H1 (cell line): Measurements from ENCODE around the gene PIGZ. TPM values are rescaled to one million over a fixed set of nuclear protein-coding genes. Genes with fewer than 3 reads are reported as not detected.

ENCODE experiments used
- CHD2 ChIP-seq: IDR thresholded peaks from 2 replicates; pipeline ENCODE4 v1.6.1; 2012; ENCODE audit warnings: low read length, improper control_type of control experiment
- JUND ChIP-seq: IDR thresholded peaks from 2 replicates; pipeline ENCODE4 v1.6.1; 2011; ENCODE audit warnings: mild to moderate bottlenecking, improper control_type of control experiment, low read length
- RNF2 ChIP-seq: fragments of 200-900, 300-1000 bp; sonication (generic); IDR thresholded peaks from 2 replicates; pipeline ENCODE4 v1.7.1; 2016; ENCODE audit warnings: borderline replicate concordance, low read depth, mild to moderate bottlenecking, antibody characterized with exemption, low read length; ENCODE audit not compliant: poor library complexity, severe bottlenecking; ENCODE audit errors: missing control alignments
- SIN3A ChIP-seq, 2 experiments: IDR thresholded peaks in 1 of 2; conservative IDR thresholded peaks in 1 of 2; 2 replicates each; pipeline ENCODE4 v1.6.1; 2011 to 2012; ENCODE audit warnings: low read length in 2 of 2, improper control_type of control experiment in 1 of 2, low read depth in 1 of 2, mild to moderate bottlenecking in 1 of 2
- SIX5 ChIP-seq: IDR thresholded peaks from 2 replicates; pipeline ENCODE4 v1.6.1; 2011; ENCODE audit warnings: mild to moderate bottlenecking, low read depth, low read length
- YY1 ChIP-seq: IDR thresholded peaks from 2 replicates; pipeline ENCODE4 v1.6.1; 2011; ENCODE audit warnings: low read depth, mild to moderate bottlenecking, low read length
- polyA plus RNA-seq, 7 experiments: library from polyadenylated mRNA; depleted of rRNA in 3 of 7; stranded (reverse) in 5 of 7; unstranded in 2 of 7; fragments of >200 nt in 5 of 7; fragments of 200-250 nt in 2 of 7; gene quantifications; 1 replicate in 5 of 7; 2 replicates in 1 of 7; 4 replicates in 1 of 7; pipeline versions ENCODE4 v1.2.1 to v1.2.3, GENCODE V29; 2011 to 2013; ENCODE audit warnings: missing spikeins in 2 of 7, mixed read lengths in 2 of 7
- total RNA-seq: library from RNA; stranded (reverse); fragmentation: NEBNext Ultra II Directional; extraction: Animal tissue kit (Norgen Biotek cat#: 25700); gene quantifications from 2 replicates; pipeline ENCODE4 v1.2.1, GENCODE V29; 2021

The PIGZ gene
- total and polyA plus RNA-seq, 2 of the 8 experiments (the other 6 are each of a cell fraction or from before 2014, with no cell fraction given) = 0.32 TPM; not detected in 1

GRCh38 chr3:196965804-196966173, 2.8 kb downstream of the PIGZ start (continued):
- TF ChIP-seq JUND (no peak), CHD2 (no peak), SIX5 (no peak), RNF2 (no peak), SIN3A (conservative IDR thresholded peaks at IDR 0.05 in 1 of 2, IDR thresholded peaks at IDR 0.05 in 1 of 2; ENCODE audit: low read depth in 1 of 2, low read length in 2 of 2) (no peak), YY1 (no peak)
